Urinary bladder (tissue), 4 donors: Measurements from ENCODE around the gene PLEKHG3. TPM values are rescaled to one million over a fixed set of nuclear protein-coding genes. Genes with fewer than 3 reads are reported as not detected.

Experiments
- DNase-seq: peaks from one replicate; pipeline ENCODE4 v3.0.0-alpha.2; 2015; ENCODE audit errors: extremely low spot score
- H3K27ac ChIP-seq: one replicate; pipeline ENCODE4 v1.5.1; 2013; ENCODE audit warnings: low read depth, mild to moderate bottlenecking, moderate library complexity
- H3K36me3 ChIP-seq: one replicate; pipeline ENCODE4 v1.6.1; 2013; ENCODE audit warnings: mild to moderate bottlenecking, moderate library complexity; ENCODE audit not compliant: insufficient read depth
- H3K4me1 ChIP-seq: one replicate; pipeline ENCODE4 v1.6.1; 2013; ENCODE audit warnings: mild to moderate bottlenecking, moderate library complexity; ENCODE audit not compliant: insufficient read depth
- H3K4me3 ChIP-seq: one replicate; pipeline ENCODE4 v1.5.1; 2013; ENCODE audit warnings: low read depth, low read length
- WGBS: extraction: QIAGEN DNeasy Blood & Tissue Kit; methylation state at CpG from one replicate; pipeline ENCODE4 v1.1.7; 2013; 5-methylcytosine and 5-hydroxymethylcytosine counted together
- polyA plus RNA-seq: library from polyadenylated mRNA; stranded (reverse); fragments of 200-250 nt; gene quantifications from one replicate; pipeline ENCODE4 v1.2.3, GENCODE V29; 2013
- total RNA-seq: library from RNA; depleted of rRNA; stranded (reverse); fragments of >200 nt; gene quantifications from one replicate; pipeline ENCODE4 v1.2.3, GENCODE V29; 2014
- donor health status: healthy with polysubstance abuse.
- donor health status: healthy.

The PLEKHG3 gene
- total and polyA plus RNA-seq, 2 donors: 30.6 to 74.5 TPM

DNA sequence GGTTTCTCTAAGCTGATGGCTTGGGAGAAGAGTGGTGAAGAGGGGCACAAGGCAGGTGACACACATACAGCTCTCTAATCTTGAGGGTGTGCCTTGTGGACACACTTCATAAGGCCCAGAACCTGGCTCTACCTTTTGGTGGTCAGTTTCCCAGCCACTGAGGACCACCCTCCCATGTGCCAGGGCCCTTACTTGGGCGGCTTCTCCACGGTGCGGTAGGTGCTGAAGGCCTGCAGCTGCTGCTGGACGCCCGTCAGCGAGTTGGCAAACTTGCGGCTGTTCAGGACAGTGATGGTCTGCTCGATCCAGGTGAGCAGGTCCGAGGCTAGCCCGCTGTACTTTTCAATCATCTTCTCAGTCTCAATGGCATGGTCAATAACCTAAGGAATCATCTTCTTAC, 95.3 kb downstream of the PLEKHG3 start:
- 94% methylated on average over 10 of the region's 10 CpGs for WGBS

More for the DNA sequence above, 95.3 kb downstream of the PLEKHG3 start:
- Histone ChIP-seq H3K4me1 (no peaks in the 10 kb centered on the region), H3K36me3 (no peaks in the 10 kb centered on the region), H3K4me3 (no peak overlapping the region), H3K27ac (no peak overlapping the region)
- DNase-seq: no peak

Other genes starting within 250 kb of the PLEKHG3 start
- 5.6 TPM for gene AKAP5, start 238.9 kb upstream of the PLEKHG3 start, total RNA-seq
- gene AKAP5, start 238.9 kb upstream of the PLEKHG3 start, polyA plus RNA-seq: 0.35 TPM
- 14.5 TPM for gene ZBTB25, start 200.6 kb upstream of the PLEKHG3 start, total RNA-seq
- gene ZBTB25, start 200.6 kb upstream of the PLEKHG3 start, polyA plus RNA-seq: 5.9 TPM
- 96.6 TPM for gene ZBTB1, start 199.7 kb upstream of the PLEKHG3 start, total RNA-seq
- gene ZBTB1, start 199.7 kb upstream of the PLEKHG3 start, polyA plus RNA-seq: 24.1 TPM
- 50.8 TPM for gene HSPA2, start 163.7 kb upstream of the PLEKHG3 start, total RNA-seq
- gene HSPA2, start 163.7 kb upstream of the PLEKHG3 start, polyA plus RNA-seq: 124 TPM
- 1.8 TPM for gene PPP1R36, start 154.5 kb upstream of the PLEKHG3 start, total RNA-seq
- 0.57 TPM for gene PPP1R36, start 154.5 kb upstream of the PLEKHG3 start, polyA plus RNA-seq
- 6.8 TPM for gene SPTB, start 175.5 kb downstream of the PLEKHG3 start, total RNA-seq
- 0.76 TPM for gene SPTB, start 175.5 kb downstream of the PLEKHG3 start, polyA plus RNA-seq
- gene CHURC1, start 210.0 kb downstream of the PLEKHG3 start, total RNA-seq: 75.5 TPM
- gene CHURC1, start 210.0 kb downstream of the PLEKHG3 start, polyA plus RNA-seq: 69.6 TPM
- 21.0 TPM for gene GPX2, start 238.3 kb downstream of the PLEKHG3 start, total RNA-seq
- gene GPX2, start 238.3 kb downstream of the PLEKHG3 start, polyA plus RNA-seq: 191 TPM